HG02759 (cell line): Measurements from ENCODE around the gene PRR23E.

ENCODE experiments used
- ATAC-seq: cut with Tn5 transposase; IDR thresholded peaks from one replicate; pipeline ENCODE4 v1.9.1; 2021; ENCODE audit warnings: mild to moderate bottlenecking, moderate library complexity; ENCODE audit not compliant: unreplicated experiment

PRR23E gene

DNA sequence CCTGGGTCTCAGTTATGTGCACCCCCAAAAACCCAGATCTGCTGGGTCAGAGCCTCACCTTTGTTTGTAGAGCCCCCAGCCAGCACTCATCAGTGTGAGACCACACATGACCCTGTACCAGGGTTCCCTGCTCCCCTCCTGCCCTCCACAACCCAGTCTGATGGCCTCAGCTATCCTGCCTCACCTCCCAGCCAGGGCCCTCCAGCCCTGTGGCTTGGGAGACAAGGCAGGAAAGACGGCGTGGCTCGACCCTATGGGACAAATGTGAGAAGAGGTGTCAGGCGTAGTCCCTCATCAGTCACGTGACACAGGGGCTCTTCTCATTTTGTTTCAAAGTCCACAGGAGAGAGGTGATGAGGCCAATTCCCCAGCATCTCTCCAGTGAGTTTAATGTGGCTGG, 28.3 kb upstream of the PRR23E start:
- no peak for ATAC-seq

DNA sequence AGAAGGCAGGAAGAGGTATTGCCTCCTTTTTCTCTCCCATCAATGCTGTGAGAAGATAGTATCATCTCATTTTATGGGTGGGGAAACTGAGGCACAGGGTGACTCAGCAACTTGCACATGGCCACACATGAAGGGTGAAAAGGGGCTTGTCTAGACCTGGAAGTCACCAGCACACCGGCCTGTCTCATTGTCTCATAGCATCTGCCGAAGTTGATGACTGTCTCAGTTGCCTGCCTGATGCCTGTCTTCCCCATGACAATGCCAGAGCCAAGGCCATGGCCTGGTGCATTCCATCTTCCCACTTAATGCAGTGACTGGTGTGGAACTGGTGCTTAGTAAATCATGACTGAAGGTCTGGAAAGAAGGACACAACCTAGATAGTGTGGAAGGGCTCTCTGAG, 27.9 kb upstream of the PRR23E start:
- no peak for ATAC-seq

DNA sequence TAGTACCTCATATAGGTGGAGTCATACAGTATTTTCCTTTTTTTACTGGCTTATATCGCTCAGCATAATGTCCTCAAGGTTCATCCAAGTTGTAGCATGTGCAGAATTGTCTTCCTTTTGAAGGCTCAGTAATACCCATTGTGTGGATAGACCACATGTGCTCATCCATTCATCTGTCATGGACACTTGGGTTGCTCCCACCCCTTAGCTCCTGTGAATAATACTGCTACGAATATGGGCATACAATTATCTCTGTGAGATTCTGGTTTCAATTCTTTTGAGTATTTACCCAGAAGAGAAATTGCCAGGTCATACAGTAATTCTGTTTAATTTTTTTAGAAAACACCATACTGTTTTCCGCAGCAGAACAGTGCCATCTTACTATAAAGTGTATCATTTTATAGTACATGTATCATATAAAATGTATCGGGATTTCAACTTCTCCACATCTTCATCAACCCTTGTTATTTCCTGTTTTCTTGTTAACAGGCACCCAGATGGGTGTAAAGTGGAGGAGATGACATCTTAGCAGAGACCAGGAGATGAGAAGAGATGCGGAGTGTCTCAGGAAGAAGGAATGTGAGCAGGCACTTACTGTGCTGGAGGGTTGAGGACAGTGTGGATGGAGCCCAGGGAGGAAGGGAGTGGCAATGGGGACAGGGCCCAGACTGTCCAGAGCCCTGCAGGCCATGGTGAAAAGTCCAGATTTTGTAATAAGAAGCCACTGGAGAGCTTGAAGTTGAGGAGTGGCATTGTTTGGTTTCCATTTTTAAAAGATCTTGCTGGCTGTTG, 27.0 kb upstream of the PRR23E start:
- no peak for ATAC-seq

DNA sequence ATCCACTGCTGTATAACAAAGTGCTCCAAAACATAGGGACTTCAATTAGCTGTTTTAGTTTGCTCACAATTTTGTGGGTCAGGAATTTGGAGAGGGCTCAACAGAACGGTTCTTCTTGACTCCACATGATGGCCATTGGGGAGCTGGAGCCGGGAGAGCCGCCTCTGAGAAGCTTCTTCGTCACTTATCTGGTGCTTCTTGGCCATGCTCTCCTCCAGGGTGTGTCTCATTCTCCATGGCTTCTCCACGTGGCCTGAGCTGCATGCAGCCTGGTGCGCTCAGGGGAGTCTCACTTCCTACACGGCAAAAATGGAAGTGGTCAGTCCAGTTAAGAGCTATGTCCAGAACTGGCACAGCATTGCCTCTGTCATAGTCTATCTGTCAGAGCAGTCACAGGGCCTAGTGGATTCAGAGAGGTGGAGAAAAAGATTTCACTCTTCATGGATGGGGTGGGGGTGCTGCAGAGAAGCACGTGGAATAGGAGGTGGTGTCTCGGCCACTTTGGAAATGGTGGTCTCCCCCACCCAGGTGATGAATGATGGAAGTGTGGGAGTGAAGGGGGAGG, 26.3 kb upstream of the PRR23E start:
- no peak for ATAC-seq

DNA sequence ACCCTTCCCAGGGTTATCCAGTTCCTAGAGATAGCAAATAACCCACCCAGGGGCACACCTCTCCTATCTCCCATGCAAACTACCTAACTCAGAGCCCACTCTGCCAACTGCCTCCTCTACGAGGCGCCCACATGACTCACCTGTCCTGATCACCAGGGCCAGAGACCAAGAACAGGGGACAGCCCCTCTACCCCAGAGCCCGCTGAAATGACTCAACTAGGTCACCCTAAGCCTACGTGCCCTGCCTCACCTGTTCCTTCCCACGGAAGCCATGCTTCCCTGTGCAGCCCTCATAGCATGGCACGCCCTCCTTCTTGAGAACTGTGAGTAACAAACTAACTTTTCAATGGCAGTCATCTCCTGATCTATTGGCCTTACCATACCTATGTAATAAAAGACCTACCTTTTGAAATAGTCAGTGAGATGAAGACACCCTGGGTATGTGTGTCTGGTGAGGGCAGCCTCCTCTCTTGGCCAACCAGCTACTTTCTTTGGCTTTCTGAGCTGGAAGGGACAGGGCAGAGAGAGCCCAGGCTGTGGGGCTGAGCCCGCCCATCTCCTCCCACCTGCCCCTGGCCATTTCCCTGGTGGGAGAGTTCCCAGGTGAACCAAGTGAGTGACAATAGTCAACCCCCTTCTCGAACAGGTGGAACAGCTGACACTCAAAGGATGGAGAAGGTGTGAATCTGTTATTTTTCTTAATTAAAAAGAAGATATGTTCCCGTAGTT, 25.5 kb upstream of the PRR23E start:
- ATAC-seq: no peak

DNA sequence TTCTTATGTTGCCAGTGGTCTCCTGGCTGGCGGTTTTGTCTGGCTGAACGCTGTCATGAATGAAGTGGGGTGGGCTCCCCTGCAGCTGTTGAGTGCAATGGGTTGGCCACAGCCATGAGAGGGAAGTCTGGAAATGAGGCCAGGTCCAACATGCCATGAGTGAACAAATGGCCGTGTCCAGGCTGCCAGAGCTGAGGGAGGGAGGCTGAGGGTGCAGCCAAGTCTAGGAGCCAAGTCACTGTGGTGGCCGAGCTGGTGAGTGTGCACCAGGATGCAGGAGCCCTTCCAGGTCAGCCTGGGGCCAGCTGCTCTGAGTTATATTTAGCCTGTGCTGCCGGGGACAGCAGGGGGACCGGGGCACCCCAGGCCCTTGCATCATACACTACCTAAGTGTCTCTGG, 24.7 kb upstream of the PRR23E start:
- no peak for ATAC-seq

DNA sequence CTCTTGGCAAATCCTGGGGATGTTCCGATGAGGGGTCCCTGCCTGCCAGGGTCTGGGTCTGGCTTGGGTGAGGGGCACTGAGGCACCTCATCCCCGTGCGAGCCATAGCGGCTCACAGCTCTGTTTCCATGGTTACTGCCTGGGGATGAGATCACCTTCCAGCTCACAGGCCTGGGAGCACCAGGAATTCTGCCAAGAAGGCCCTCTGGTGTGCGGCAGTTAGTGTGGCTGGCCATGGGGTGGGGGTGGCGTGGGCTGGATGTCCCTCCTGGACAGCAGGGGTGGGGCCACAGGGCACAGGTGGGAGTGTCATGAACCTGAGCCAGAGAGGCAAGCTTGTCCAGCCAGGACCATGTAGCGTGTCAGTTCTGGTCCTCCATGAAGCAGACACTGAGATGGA, 22.1 kb upstream of the PRR23E start:
- ATAC-seq: no peak

DNA sequence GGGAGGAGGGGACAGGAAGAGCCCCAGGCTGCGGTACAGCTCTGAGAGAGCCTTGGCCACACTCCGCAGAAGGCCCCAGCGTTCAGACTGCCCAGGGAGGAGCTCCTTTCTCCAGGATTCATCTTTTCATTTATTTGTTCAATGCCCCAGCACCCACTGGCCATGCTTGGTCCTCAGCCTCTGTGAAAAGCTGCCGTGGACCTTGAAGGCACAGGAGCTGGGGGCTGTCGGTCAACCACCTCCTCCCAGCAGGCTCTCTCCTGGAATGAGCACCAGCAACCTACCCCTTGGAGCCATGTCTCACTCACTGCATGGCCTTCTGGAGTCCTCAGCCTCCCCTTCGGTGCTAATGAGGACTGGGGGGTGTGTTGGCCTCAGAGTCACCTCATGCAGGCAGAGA, 21.6 kb upstream of the PRR23E start:
- ATAC-seq: no peak

DNA sequence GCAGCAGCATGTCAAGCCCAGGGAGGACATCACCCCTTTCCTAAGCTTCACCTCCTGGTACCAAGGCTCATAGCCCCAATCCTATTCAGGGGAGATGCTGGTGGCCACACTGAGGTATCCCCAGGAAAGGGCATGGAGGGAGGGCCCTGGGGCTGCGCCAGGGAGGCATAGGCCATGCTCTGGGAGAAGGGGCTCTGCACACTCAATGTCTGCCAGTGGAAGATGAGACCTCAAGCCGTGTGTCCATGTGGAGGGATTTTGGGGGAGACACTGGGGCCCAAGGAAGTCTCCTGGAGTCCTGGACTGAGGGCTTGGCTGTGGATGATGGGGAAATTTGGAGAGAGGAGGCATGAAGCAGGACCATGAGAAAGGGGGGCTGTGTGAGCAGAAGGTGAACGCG, 21.2 kb upstream of the PRR23E start:
- ATAC-seq: no peak

DNA sequence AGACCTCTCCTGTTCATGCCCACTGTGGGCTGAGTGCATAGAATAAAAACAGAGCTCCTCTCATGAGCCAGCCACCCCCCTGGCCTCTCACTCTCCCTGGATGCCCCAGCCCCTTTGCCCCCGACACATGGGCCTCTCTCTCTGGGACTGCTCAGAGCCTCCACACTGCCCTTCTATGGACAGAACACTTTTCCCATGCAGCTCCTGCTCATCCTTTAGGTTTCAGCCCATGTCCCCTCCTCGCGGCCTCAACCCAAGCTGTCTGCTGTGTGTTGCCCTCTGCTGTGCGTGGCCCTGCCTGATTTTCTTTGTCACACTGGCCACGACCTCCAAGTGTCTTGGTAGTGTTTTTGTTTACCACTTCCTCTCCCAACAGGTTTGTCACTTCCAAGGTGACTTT, 20.7 kb upstream of the PRR23E start:
- ATAC-seq: no peak

DNA sequence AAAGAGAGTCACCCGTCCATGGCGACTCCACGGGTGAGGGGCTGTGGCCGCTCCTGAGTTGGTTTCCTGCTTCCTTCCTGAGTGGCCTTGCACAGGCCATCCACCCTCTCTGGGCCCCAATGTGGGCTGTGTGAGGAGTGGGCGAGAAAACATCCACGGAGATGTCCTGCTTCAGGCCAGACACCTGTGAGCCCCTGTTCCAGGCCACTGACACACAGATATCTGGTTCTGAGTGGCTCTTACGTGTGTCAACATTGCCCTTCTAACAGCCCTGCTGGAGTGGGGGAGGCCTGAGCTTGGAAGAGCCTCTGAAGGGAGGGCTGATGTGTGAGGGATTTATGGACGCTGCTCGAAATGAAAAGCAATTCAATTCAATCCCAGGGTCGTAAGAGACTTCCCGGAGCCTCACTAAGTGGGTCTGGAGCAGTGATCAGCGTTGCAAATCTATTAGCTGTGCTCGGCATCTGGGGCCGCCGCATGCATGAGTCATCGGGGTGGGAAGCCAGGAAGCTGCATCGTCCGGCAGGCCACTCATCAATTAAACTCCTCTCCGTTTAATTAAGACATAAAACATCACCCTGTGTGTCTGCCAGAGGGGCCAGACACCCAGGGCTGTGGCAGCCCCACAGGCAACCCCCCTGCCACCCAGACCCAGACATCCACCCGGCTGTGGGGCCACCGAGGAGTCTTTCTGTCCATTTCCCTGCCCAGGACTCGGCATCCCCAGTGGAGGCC, 20.0 kb upstream of the PRR23E start:
- no peak for ATAC-seq

DNA sequence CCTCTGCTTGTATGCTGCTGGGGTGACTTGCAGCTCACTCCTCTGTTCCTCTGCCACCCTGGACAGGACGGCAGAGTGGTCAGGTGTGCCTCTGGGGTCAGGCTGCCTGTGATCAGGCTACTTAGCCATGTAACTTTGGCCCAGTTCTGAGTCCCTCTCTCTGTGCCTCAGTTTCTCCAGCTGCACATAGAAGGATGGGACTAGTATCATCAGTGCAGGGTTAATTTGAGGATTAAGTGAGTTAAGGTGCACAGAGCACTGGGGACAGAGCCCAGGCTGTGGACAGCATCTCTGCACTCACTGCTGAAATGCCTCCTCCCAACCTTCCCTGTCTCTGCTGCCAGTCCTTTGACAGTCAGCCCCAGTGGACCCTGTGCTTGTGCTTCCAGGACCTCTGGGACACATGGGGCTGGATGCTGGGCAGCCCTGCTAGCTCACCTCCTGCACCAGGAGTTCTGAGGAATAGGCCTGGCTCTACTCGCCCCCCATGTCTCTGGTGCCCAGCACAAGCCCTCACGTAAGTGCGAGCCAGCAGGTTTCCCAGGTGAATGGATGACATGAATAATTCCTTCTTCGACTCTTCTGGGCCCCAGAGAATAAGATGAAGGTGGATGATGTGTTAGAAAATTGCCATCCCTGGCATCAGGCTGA, 19.3 kb upstream of the PRR23E start:
- ATAC-seq: no peak

DNA sequence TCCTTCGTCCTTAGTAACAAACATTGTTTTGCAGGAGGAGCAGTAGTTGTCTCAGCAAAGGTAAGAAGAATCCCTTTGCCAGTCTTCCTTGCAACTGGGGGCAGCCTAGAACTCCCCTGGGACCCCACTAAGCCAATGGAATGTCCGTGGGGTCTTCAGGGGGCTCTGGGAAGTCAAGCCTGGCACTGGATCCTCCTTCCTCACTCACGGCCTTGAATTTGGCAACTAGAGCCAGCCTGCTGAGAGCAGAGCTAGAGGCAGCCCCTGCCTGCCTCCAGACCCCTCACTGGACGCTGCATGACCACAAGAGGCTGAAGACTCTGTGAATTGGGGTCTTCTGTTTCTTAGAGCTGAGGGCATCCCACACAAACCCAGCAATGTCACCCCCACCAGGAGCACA, 18.6 kb upstream of the PRR23E start:
- ATAC-seq: no peak

DNA sequence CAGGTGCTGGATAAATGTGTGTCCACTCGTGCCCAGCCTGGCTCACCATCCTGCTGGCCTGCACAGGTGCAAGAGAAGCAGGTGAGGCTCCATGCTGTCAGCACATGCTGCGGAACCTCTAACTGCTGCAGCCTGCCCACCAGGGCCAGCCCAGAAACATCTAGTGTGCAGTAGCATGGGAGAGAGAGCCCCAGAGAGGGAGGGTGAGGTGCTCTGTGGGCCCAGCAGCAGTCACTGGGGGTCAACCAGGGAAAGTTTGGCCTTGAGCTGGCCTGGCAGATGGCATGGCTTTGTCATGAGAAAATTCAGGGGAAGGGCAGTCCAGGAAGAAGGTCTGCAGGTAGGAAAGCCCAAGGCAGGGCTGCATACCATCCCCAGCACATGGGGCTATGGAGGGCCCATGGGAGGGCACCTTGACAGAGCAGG, 18.2 kb upstream of the PRR23E start:
- no peak for ATAC-seq

DNA sequence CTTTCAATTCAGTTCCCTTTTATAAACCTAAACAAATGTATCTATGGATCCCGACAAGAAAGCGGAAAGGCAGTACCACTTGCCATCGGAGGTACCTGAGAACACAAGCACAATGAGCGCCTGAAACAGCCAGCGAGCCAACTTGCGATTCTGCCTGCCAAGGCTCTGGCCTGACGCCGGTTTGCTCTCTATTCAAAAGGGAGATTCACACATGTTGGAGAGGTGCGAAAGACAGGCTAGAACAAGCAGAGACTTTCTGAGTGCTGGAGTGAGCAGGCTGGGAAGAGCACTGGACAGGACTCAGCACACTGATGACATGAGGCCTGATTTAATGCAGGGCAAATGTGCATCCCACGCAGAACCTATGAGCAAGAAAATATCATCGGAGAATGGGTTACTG, 17.7 kb upstream of the PRR23E start:
- no peak for ATAC-seq

DNA sequence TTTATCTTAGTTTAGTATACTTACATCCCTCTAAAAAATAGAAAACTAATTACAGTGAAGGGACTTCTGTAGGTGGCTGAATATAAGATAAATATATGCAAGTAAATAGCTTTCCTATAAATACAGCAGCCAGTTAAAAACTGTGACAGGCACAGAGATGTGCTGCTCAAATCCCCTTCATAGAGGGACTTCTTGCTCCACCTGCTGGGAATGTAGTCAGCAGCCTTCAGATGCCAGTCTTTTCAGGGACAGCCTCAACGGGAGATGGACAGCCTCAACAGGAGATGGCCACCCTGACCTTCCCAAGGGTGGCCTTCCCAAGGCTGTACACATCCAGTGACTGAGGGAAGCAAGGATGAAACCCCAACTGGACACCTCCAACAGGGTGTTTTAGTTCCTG, 15.7 kb upstream of the PRR23E start:
- ATAC-seq: no peak

DNA sequence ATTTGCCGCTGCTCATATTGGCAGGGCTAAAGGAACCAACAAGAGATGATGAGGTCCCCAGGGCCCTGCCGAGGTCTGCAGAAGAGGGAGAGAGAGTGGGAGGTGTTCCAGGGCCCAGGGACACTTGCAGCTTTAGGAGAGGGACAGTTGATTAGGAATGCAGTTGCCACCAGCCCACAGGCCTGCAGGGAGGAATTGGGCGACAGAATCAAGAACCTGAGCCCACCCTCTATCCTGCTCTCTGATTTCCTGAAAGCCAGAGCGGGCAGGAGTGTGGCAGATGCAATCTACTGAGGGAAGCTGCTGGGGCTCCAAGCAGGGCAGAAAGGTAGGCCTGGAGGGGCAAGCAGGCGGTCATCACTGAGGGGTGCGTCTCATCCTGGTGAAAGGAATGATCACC, 12.1 kb upstream of the PRR23E start:
- ATAC-seq: no peak

DNA sequence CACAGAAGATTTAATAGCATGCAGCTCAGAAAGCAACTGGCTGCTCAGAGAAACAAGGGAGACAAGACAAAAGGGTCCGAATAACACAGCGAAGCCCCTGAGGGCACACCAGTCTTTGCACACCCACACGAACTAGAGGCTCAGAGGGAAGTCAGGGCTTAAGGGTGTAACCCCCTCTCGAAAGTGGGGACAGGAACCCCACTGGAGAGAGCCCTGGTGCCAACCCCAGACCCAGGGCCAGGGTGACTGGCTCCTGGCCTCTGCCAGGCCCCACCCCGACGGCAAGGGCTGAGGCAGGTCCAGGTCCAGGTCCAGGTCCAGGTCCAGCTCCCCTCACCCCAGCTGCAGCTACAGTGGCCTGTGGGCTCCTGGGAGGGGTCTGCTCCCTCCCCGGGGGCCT, 10.5 kb upstream of the PRR23E start:
- ATAC-seq: no peak

DNA sequence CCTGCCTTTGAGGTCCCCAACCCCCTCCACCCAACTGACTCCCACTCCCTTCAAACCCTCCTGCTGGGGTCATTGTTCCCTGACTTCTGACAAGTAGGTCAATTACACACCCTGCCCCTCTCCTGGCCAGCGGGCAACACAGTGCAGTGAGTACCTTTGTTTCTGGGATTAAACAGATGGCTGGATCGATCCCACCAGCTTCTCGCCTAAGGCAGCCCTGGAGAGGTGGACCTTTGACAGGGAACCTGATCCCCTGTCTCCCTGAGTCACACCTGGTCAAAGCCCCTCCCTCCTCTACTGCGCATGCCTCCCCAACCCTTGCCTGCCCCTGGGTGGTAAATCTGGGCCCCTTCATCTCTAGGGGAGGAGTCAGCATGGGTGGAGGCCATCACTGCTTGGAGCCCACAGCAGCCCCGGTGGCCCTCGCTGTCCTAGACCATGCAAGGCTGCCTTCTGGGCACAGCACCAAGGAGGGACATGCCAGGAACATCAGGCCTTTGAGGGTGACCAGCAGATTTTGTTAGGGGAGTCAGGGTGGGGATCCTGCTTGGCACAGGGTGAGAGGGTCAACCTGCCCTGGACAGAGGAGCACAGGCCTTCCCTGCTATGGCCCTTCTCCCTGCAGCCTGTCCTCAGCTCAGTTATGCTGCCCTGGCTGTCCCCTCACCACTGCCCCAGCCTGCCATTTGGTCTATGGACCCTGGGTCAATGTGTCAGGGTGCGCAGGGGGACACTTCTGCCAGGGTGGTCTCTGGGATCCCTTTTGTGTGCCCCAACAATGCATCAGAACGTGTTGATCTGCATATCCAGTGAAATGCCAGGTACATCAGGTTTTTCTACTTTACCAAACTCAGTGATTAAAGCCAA, 9.8 kb upstream of the PRR23E start:
- no peak for ATAC-seq
